ENCODE results near the gene CENPH.
"Not testable (repeated sequence)": the region's sequence is repeated elsewhere in the genome, so short reads cannot be mapped to it uniquely, and the experiment has no call there.

CENPH gene

DNA sequence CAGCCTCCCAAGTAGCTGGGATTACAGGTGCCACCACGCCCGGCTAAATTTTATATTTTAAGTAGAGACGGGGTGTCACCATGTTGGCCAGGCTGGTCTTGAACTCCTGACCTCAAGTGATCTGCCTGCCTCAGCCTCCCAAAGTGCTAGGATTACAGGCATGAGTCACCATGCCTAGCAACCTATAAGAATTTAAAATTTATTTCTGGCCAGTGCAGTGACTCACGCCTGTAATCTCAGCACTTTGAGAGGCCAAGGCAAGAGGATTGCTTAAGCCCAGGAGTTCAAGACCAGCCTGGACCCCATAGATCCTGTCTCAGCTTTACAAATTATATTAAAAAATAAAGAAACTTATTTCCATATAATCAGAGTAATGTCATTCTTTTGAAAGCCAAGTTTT lies 66.6 kb downstream of the CENPH start:
- DNase-seq: not testable (repeated sequence)

DNA sequence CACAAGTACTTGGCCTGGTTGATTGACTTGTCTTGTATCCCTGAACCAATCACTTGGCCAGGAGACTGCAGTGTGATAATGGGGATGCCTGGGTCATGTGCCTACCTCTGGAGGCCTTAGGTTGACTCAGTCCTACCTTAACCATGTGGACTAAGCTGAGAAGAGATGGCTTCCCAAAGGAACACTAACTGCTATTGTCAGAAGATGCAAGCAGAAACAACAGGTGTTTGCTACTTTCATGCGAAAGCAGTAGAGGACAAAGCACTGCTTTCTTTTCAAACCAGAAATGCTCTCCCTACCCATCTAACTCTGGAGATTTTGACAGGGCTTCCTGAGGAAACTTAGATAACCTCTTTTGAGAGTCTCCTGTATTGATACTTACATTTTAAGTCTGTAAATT lies 68.2 kb downstream of the CENPH start:
- no peak for DNase-seq
